Measurements from ENCODE around the gene FSD1.

DNA sequence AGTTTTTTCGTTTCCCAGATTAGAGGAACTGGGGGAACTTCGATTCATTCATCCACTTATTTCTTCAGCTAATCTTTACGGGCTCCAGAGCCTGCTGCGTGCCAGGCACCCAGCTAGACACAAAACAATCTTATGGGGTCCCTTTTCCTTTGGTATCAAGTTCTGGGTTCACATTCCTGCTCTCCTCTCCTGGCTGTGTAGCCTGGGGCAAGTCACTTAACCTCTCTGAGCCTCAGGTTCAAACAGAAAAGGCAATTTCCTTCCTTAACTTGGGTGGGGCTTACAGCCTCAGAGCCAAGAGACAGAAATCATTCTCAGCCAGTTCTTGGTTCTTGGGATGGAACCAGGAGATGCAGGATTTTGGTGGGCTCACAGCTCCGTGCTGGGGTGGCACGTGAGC is 19.4 kb upstream of the FSD1 start:
- TF ChIP-seq, protein P1, sequence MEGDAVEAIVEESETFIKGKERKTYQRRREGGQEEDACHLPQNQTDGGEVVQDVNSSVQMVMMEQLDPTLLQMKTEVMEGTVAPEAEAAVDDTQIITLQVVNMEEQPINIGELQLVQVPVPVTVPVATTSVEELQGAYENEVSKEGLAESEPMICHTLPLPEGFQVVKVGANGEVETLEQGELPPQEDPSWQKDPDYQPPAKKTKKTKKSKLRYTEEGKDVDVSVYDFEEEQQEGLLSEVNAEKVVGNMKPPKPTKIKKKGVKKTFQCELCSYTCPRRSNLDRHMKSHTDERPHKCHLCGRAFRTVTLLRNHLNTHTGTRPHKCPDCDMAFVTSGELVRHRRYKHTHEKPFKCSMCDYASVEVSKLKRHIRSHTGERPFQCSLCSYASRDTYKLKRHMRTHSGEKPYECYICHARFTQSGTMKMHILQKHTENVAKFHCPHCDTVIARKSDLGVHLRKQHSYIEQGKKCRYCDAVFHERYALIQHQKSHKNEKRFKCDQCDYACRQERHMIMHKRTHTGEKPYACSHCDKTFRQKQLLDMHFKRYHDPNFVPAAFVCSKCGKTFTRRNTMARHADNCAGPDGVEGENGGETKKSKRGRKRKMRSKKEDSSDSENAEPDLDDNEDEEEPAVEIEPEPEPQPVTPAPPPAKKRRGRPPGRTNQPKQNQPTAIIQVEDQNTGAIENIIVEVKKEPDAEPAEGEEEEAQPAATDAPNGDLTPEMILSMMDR (IDR thresholded peaks at IDR 0.05), result no peak
- no peak for TF ChIP-seq POLR2A (IDR thresholded peaks at IDR 0.05)

Data from right lobe of liver (tissue), 4 donors.